Brain microvascular endothelial cell (primary cell): ENCODE results near the gene TTC7B.
"Not testable (repeated sequence)": the region's sequence is repeated elsewhere in the genome, so short reads cannot be mapped to it uniquely, and the experiment has no call there.

Source experiments
- DNase-seq: peaks from one replicate; pipeline ENCODE4 v3.0.0-alpha.2; 2020
- H3K27ac ChIP-seq: fragments of 250-450 bp; sonication (Bioruptor Pico); 2 replicates; pipeline ENCODE4 v1.5.1; 2020; ENCODE audit warnings: mild to moderate bottlenecking, moderate library complexity
- H3K27me3 ChIP-seq: fragments of 250-450 bp; sonication (Bioruptor Pico); replicated peaks from 2 replicates; pipeline ENCODE4 v1.5.1; 2020; ENCODE audit warnings: mild to moderate bottlenecking
- H3K36me3 ChIP-seq: fragments of 250-450 bp; sonication (Bioruptor Pico); replicated peaks from 2 replicates; pipeline ENCODE4 v1.5.1; 2020; ENCODE audit warnings: mild to moderate bottlenecking
- H3K4me3 ChIP-seq: 2 replicates; pipeline ENCODE4 v1.5.1; 2011; ENCODE audit warnings: low read depth, mild to moderate bottlenecking, control low read depth, low read length, moderate library complexity
- in situ Hi-C: cut with HindIII; loops from 2 replicates; pipeline ENCODE4 v1.10.0; 2017; ENCODE audit warnings: low sequenced_read_pairs, low pct_ligation_motif_present
- TF ChIP-seq, protein P1 (sequence below): IDR thresholded peaks from 2 replicates; pipeline ENCODE4 v1.5.1; 2011; ENCODE audit warnings: low read depth, mild to moderate bottlenecking, moderate library complexity, low read length, control low read depth, inconsistent platforms; ENCODE audit errors: missing control alignments

TTC7B gene

GRCh38 chr14:90815822-90816662, at the start of gene TTC7B:
Gene TTC7B (minus strand): TSS chr14:90816430. CDS start chr14:90816295, 135 bp downstream.
- TF ChIP-seq, protein P1, sequence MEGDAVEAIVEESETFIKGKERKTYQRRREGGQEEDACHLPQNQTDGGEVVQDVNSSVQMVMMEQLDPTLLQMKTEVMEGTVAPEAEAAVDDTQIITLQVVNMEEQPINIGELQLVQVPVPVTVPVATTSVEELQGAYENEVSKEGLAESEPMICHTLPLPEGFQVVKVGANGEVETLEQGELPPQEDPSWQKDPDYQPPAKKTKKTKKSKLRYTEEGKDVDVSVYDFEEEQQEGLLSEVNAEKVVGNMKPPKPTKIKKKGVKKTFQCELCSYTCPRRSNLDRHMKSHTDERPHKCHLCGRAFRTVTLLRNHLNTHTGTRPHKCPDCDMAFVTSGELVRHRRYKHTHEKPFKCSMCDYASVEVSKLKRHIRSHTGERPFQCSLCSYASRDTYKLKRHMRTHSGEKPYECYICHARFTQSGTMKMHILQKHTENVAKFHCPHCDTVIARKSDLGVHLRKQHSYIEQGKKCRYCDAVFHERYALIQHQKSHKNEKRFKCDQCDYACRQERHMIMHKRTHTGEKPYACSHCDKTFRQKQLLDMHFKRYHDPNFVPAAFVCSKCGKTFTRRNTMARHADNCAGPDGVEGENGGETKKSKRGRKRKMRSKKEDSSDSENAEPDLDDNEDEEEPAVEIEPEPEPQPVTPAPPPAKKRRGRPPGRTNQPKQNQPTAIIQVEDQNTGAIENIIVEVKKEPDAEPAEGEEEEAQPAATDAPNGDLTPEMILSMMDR, result peak; percentile 50
- H3K36me3 ChIP-seq, result no peaks in the 10 kb centered on the region
- H3K27me3 ChIP-seq, result no peaks in the 10 kb centered on the region
- H3K27ac ChIP-seq, result no peak within 1 kb of the TSS
- in situ Hi-C loops, result no loop called here
- peak within 1 kb of the TSS; percentile 74 for H3K4me3 ChIP-seq
- DNase-seq, result no peak

DNA sequence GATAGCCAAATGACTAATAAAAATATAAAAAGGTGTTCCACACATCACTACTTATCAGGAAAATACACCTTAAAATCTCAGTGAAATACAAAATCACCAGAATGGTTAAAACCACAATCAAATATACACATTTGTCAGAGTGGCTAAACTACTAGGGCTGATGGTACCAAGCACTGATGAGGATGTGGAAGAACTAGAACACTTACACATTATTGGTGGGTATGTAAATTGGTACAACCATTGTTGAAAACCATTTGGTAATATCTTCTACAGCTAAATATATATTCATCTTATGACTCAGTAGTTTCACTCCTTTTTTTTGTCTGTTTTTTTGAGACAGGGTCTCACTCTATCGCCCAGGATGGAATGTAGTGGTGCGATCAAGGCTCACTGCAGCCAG, 48.5 kb upstream of the TTC7B start:
- no peak overlapping the region for H3K4me3 ChIP-seq
- no peaks in the 10 kb centered on the region for H3K27me3 ChIP-seq
- H3K27ac ChIP-seq, result no peak overlapping the region
- in situ Hi-C loops, result no loop called here
- TF ChIP-seq, protein P1, result no peak
- no peaks in the 10 kb centered on the region for H3K36me3 ChIP-seq
- DNase-seq, result no peak

DNA sequence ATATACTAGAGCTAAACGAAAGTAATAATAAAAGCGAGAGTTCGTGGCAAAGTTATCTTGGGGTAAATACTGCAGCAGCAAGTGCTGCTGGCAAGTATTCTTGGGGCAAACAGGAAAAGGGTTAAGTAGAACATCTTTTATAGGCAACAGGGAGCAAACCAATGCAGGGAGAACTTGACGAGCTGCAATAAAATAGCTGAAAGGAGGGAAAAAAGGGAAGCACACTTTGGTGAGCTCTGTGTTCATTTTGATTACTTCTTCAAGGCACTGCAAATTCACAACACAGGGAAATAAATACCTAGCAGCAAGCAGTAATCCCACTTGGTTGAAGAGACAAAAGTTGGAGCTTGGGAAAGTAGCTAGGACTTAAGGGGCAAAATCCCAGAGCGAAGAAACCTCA, 42.3 kb upstream of the TTC7B start:
- H3K27ac ChIP-seq, result no peak overlapping the region
- H3K27me3 ChIP-seq, result no peaks in the 10 kb centered on the region
- H3K36me3 ChIP-seq, result no peaks in the 10 kb centered on the region
- no peak overlapping the region for H3K4me3 ChIP-seq
- in situ Hi-C loops, result no loop called here
- TF ChIP-seq, protein P1, result no peak
- DNase-seq, result no peak

GRCh38 chr14:90857866-90858265, 41.6 kb upstream of the TTC7B start:
- DNase-seq, result no peak
- no peaks in the 10 kb centered on the region for H3K27me3 ChIP-seq
- TF ChIP-seq, protein P1, result no peak
- no peak overlapping the region for H3K27ac ChIP-seq
- no peak overlapping the region for H3K4me3 ChIP-seq
- H3K36me3 ChIP-seq, result no peaks in the 10 kb centered on the region
- in situ Hi-C loops, result no loop called here

DNA sequence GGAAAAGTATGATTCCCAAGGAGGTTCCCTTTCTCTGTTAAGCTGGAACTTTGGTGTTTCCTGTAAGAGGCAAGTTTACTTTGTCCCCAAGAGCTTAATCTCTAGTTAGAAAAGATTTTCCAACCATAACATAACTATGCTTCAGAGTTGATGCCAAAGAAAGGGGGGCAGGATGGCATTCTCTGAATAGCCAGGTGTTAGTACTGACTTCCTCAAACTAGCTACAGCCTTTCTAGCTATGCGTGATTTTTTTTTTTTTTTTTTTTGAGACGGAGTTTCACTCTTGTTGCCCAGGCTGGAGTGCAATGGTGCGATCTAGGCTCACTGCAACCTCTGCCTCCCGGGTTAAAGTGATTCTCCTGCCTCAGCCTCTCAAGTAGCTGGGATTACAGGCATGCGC, 39.9 kb upstream of the TTC7B start:
- H3K27me3 ChIP-seq, H3K27ac ChIP-seq, H3K4me3 ChIP-seq, H3K36me3 ChIP-seq, DNase-seq, in situ Hi-C loops: not testable (repeated sequence)

- TF ChIP-seq, protein P1, result no peak
- Histone ChIP-seq H3K4me3 (no peak overlapping the region), H3K27ac (no peak overlapping the region), H3K36me3 (no peaks in the 10 kb centered on the region), H3K27me3 (no peaks in the 10 kb centered on the region)
- no peak for DNase-seq
- in situ Hi-C loops, result no loop called here
Measured at GRCh38 chr14:90853116-90853515, 36.9 kb upstream of the TTC7B start.
